ENCODE data around the gene HMGCLL1.

GRCh38 chr6:55557146-55557545 is 21.8 kb downstream of the HMGCLL1 start:
- TF ChIP-seq CTCF (IDR thresholded peaks at IDR 0.05) (no peak), POLR2A (IDR thresholded peaks at IDR 0.05) (no peak)

Measured in right lobe of liver (tissue), 4 donors.